Fibroblast of gingiva (primary cell): Measurements from ENCODE around the gene CD86.
"Not testable (repeated sequence)": the region's sequence is repeated elsewhere in the genome, so short reads cannot be mapped to it uniquely, and the experiment has no call there.

ENCODE experiments used
- DNase-seq: peaks from one replicate; pipeline ENCODE4 v3.0.0-alpha.2; 2011; ENCODE audit warnings: low read depth

CD86 gene, protein sequence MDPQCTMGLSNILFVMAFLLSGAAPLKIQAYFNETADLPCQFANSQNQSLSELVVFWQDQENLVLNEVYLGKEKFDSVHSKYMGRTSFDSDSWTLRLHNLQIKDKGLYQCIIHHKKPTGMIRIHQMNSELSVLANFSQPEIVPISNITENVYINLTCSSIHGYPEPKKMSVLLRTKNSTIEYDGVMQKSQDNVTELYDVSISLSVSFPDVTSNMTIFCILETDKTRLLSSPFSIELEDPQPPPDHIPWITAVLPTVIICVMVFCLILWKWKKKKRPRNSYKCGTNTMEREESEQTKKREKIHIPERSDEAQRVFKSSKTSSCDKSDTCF

DNA sequence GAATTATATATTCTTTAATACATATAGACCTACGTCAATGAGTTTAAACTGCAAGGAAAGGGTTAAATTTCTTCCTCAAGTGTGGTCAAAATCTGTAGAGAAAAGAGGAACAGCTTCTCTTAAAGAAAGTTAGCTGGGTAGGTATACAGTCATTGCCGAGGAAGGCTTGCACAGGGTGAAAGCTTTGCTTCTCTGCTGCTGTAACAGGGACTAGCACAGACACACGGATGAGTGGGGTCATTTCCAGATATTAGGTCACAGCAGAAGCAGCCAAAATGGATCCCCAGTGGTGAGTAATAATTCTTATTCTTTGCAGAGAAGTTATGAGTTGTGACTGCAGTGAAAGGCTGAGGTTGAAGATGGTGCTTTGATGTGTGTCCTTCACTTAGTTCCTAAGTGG is at the start of gene CD86:
CD86 (plus strand) TSS at position 148 of the 400 bp plus-strand sequence; CDS start at position 276, 128 bp downstream.
- DNase-seq = no peak

DNA sequence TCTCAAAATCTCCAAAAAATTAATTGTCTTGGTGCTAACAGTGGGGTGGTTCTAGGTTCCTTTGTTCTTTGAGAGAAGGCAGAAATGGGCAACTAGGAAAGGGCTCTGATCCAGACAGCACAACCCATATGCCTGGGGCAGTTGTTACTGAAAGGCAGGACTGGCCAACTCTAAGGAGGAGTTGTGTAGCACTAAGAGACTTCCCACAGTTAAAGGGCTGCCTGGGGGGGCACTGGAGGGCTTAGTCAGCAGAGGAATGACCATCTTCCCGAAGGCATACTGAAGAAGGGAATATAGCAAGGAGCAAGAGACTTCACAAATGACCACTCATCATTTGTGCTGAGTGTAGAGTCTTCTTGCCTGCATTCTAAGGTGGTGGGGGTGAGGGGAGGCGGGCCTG is 48.9 kb upstream of the CD86 start:
- no peak for DNase-seq

DNA sequence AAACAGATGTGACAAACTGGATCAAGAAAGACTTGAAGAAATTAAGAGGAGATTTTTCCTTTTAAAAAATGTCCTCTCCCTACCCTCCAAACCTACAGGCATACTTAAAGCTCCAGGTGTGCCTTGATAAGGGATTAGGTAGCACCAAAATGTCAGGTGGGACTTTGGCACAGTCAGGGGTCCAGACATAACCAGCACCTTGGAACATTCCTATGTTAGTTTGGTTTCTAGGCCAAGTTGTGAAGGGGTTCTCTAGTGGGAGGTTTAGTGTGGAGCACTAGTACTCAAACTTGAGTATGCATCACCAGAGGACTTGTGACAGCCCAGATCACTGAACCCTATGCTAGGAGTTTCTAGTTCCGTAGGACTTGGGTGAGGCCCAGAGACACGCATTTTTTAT is 47.0 kb upstream of the CD86 start:
- no peak for DNase-seq

DNA sequence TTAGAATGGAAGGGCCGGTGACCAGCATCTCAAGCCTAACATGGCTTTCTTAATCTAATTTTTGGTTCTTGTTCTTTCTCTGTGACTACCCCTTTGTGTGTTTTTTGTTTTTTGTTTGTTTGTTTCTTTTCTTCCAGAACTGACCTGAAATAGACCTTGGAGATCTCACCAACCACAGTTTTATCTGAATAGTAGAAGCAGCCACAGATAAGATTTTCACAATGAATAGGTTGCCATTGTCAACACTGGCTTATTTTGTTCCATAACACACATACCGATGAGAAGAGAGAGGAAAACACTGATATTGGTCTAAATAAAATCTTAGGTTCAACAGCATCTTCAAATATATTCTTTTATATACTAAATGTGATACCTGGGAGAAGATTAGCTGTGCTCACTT is 44.7 kb upstream of the CD86 start:
- DNase-seq = no peak

DNA sequence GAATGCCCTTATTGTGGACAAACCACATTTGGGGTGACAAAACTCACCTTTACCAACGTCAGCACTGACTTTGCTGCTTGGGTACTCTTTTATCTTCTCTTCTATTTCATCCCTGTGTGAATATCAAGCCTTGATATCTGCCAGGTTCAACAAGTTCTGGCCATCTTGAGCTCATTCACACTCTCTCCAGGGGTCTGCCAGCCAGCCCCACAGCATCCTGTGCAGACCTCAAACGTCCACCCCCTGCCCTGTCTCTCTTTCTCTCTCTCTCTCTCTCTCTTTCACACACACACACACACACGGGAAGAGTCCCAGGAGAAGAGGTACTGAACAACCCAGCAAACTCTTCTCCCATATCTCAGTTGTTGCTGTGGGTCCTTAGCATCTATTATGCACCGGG is 43.8 kb upstream of the CD86 start:
- DNase-seq = no peak

DNA sequence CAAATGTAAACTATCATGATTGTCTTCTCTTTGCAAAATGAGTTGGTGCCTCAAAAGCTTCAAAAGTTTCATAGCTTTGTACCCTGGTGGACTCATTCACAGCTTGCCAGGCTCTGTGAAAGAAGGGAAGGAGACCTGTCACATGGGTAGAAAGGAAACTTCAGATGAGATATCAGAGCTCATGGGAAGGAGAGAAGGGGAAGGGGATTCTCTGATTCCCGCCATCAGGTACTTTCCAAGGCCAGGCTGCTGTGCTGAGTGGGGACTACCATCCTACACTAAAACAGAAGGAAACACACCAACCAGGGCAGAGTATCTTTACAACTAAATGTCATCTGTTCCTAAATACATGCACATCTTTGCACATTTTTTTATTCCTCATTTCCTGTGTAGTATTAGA is 42.3 kb upstream of the CD86 start:
- DNase-seq = no peak

DNA sequence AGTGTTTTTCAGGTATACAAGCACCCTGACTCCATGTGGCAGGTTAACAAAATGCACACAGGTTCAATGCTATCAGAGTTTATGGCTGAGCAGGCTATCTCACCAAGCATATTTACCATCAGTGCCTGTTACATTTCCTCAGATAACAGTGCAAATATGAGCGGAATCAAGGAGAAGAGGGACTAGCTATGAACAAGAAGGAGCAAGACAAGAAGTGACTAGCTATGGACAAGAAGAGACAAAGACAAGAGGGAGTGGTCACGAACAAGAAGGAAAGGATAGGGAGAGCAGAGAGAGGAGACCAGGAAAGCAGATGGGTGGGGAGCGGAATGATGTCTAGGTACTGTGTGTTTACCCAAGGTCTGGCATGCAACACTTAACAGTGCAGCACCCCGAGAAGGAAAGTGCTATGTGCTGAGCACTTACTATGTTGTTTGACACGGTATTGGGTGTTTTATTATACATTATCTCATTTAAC is 41.7 kb upstream of the CD86 start:
- no peak for DNase-seq

DNA sequence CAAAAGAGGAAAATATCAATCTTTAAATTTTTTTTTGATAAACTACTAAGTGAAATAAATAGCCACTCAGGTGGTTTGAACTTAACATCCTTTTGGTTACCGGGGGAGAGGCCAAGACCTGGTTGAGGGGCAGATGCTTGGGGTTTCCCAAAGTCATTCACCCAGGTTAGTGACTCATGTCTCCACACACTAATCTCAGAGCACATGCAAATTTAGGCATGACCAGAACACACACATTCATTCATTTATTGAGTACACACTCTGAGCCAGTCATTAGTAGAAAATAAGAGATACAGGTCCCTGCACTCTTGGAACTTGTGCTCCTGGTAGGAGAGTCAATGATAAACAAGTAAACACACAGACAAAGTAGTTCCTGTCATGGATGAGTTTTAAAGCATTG is 40.4 kb upstream of the CD86 start:
- no peak for DNase-seq

DNA sequence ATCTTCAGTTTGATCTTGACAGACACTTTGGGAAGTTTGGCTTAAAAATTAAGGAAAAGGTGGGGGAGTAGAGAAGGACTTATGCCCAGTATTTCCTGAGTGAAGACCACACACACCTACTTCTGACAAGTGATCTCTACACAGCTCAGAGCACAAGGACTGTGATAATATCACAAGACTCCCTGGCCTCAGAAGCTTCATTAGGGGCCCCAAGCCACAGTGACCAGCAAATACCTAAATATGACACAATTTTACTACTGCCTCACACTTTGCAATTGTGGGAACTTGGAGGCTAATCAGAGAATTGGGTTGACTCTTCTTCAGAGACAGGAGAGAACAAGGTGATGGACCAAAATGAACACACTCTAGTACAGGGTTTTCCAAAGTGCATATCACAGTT is 35.7 kb upstream of the CD86 start:
- no peak for DNase-seq

DNA sequence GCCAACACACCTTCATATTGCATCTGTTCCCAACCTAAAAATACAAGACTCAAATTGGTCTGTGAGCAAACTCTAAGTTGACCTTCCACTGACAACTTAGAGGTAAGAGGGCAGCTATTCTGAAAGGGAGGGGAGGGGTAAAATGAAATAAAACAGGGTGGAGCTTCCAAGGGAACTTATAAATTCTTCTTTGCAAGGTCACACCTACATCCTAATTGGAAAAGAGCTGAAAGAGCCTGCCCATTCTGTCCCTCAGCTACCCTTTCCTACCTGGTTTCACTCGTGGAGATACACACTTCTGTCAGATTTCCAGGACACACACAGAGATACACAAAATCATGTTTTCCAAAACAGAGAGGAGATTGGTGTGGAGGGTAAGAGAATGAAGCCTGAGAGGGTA is 34.1 kb upstream of the CD86 start:
- no peak for DNase-seq

DNA sequence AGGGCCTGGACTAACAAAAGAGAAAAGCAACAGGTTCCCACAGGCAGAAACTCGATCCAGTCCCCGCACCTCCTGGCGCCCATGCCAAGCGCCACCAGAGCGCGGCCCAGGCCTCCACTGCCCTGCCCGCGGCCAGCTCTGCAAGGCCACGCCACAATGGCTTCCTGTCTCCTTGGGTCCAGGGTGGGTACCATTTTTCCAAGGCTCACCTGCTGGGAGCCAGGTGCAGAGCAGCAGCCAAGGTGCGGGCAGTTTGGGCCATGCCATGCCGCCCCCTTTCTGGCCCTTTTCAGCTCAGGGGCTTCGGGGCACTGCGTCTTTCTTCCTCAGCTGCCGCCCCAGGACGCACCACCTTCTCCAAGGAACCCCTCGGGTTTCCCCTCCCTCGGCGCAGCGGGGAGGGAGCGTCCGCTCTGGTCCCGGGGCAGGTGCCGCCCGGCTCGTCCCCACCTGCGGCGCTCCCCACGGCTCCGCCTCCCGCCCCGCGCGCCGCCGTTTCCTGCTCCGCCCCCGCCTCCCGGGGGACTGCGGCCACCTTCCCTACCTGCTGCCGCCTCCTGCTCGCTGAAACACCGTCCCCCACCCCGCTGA is 33.3 kb upstream of the CD86 start, which contains the start of gene ILDR1:
ILDR1 (minus strand) TSS at position 437 of the 591 bp plus-strand sequence; CDS start at position 267, 170 bp downstream.
- DNase-seq = no peak

DNA sequence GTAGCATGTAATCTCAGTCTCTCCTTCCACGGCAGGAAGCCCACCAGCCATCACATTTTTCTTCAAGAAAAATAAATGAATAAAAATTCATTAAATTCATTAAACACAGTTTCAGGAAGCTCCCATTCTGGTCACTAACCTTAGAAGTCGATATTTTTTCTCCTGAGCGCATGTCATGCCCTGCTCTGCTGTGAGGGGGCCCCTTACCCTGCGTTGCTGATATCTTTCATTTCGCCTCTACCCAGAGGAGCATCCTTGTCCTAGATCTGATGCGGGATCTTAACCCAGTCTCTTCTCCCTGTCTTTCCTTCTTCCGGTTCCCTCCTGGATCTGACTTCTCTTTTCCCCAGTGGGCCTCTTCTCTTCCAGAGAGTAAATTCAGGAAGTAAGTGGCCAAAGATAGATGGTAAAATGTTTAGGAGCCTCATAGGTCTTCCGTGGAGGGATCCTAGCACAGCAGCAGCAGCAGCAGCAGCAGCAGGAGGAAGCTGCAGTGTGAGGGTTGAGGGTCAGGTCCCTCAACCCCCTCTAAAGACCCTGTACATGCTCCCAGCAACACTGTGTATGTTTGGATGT is 31.7 kb upstream of the CD86 start:
- no peak for DNase-seq

DNA sequence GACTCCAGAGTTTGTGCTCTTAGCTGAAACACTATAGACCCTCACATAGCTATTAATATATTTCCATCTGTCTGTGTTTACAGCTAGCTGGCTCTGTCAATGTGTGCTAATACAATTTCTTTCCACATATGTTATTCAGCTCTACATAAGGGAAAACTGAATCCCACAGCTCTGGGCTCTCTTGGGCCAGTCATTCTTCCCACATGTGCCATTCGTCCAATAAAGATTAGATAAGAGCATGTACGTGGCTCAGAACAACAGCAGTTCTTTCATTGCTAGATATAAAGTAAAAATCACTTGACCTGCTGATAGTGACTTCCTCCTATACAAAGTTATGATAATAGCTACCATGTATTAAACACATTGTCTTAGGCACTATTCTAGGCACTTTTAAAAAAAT is 30.4 kb upstream of the CD86 start:
- DNase-seq = no peak

DNA sequence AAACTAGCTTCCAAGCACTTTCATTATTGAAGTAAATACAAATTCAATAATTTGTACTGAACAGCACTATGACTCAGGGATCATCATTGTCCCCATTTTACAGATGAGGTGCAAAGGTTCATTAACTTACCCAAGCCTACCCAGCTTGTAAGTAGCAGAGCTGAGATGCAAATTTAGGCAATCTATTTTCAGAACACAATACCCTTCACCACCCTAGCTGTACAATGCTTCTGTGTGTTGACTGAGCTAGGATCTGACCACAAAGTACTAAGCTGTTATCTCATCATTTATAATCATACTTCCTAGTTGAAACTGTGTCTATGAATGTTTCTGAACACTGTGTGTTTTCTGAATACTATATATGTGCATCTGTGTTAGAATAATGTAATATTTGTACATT is 29.9 kb upstream of the CD86 start:
- DNase-seq = no peak

DNA sequence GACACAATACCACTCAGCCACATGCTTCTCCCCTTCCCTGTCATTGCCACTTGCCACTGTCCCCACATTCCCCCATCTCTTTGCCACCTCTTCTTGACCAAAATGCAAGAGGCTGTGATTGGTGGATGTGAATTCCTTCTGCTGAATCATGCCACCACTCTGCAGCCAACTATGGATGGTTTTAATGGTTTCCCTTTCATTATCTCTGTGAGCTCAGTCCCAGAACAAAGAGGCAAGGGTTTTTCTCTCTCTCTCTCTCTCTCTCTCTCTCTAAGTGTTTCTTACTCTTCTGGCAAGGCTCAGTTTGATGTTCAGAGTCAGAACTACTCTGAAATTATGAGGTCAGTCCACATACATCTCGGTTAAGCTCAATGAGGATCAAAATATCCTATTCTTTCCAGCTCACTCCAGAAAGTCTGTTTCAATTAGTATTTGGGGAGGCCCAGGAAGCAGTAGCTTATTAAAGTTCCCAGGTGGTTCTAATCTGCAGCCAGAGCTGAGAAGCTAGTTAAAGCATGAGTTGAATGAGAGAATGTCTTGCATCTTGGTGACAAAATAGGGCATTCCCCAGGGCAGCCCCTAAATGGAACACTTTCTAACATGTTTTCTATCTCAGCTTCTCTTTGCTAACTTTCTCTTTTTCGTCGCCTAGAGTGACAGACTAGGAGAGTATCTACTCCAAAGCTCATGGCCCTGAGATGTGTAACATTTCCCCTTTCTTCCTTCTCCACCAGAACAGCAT is 24.6 kb upstream of the CD86 start:
- DNase-seq = peak; percentile 5

DNA sequence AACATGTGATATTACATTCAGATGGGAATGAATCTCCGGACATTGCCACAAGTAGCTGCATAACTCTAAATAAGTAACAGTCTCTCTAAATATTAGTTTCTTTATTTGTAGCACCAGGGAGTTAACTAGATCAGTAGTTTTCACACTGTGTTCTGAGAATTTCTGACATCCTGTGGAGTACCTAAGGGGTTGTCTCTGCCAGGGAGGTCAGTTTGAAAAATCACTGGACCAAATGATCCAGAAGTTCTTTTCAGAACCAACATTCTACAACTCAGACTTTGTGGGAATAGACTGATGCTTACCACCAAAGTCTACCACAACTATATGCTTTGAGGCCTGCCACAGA is 24.1 kb upstream of the CD86 start:
- no peak for DNase-seq

DNA sequence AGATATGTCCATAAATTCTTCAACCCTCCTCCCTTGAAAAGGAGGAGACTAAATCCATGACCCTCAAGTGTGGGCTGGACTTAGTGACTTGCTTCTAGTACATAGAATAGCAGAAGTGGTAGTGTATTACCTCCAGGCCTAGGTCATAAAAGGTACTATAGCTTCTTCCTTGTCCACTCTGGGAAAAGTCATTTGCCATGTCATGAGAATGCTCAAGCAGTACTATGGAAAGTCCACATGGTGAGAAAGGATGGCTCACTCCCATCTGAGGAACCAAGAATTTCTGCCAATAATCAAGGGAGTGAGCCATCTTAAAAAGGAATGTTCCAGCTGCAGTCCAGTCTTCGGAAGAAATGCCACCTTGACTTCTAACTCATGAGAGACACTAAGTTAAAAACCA is 22.6 kb upstream of the CD86 start:
- no peak for DNase-seq

DNA sequence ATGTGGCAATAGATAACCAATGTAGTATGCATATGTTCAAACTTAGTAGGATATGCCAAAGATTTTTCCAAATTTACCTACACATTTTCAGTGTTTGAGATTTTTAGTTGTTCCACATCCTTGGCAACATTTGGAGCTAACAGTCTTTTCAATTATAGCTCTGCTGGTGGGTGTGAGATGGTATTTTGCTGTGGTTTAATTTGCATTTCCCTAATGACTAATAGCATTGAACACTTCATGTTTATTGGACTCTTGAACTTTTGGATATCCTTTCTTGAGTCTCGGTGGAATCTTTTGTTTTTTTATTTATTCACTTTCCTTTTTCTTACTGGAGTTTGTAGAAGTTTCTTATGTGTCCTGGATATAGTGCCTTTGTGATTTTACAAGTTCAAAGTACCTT is 22.1 kb upstream of the CD86 start:
- no peak for DNase-seq

DNA sequence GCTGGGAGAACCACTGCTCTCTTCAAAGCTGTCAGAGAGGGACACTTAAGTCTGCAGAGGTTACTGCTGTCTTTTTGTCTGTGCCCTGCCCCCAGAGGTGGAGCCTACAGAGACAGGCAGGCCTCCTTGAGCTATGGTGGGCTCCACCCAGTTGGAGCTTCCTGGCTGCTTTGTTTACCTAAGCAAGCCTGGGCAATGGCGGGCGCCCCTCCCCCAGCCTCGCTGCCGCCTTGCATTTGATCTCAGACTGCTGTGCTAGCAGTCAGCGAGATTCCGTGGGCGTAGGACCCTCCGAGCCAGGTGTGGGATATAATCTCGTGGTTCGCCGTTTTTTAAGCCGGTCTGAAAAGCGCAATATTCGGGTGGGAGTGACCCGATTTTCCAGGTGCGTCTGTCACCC is 7.9 kb upstream of the CD86 start:
- not testable (repeated sequence) for DNase-seq

DNA sequence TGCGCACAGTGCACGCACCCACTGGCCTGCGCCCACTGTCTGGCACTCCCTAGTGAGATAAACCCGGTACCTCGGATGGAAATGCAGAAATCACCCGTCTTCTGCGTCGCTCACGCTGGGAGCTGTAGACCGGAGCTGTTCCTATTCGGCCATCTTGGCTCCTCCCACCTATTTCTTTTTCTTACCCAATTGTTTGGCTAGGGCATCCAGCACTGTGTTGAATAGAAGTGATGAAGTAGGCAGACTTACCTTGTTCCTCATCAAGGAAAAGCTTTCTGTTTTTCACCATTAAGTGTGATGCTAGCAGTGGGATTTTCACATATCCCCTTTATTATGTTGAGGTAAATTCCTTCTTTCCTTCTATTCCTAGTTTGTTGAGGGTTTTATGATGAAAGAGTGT is 7.4 kb upstream of the CD86 start:
- not testable (repeated sequence) for DNase-seq

DNA sequence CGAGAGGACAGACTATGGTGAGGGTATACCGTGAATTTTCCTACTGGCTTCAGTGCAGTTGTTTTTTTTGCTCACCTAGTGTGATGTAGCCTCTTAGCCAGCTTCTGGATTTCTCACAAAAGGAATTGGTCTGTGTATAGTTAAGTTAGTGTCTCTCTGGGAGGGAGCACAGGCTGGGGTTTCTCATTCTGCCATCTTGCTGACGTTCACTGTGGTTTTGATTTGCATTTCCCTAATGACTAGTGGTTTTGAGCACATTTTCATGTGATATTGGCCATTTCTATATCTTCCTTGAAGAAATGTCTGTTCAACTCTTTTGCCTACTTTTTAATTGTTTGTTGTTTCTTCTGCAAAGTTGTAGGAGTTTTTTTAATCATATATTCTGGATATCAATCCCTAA is 2.2 kb upstream of the CD86 start:
- no peak for DNase-seq

DNA sequence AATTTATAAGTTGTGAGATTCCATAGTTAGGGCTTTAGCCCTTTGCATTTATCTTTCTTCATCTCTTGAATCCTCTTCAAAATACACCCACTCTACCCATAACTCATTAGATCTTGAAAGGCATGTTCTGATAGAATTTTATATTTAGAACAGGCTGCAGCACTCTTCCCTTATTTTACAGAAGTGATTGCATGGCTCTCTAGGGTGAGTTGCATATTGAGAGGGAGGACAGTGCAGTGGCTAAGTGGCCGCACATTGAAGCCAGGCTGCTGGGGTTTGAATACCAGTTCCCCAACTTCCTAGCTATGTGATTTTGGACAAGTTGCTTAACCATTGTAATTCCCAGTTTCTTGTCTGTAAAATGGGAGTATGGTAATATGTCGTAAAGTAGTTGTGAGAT is 2.5 kb downstream of the CD86 start:
- no peak for DNase-seq

DNA sequence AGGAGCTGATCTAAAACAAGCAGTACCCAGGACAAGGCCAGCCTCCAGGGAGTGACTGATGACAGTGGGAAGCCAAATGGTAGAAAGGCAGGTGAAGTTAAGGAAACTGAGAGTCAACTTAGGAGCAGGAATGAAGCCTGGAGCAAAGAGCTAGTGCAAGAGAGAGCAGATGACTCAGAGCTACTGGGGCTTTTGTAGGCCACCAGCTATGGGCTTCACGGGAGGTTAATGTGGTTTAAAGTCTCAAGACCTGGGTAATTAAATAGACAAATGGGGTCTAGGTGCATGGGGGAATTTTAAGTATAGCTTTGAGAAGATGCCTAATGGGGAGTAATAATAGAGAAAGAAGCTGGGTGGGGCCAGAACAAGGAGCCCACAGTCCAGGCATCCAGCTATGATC is 3.1 kb downstream of the CD86 start:
- DNase-seq = no peak
